OCI-LY1 (cell line): ENCODE data around the gene ZNF552.
"Not testable (repeated sequence)": the region's sequence is repeated elsewhere in the genome, so short reads cannot be mapped to it uniquely, and the experiment has no call there.

ENCODE experiments used
- H2AFZ ChIP-seq: fragments of 200-600 bp; sonication (generic), shearing (Covaris generic); 2 replicates; pipeline ENCODE4 v1.6.0; 2014; ENCODE audit warnings: antibody characterized with exemption, mild to moderate bottlenecking, low read length
- H3F3A ChIP-seq: fragments of 200-600 bp; sonication (generic), shearing (Covaris generic); 2 replicates; pipeline ENCODE4 v1.6.0; 2014; ENCODE audit warnings: mild to moderate bottlenecking, antibody characterized with exemption, low read length, moderate library complexity; ENCODE audit not compliant: insufficient read depth
- H3K27ac ChIP-seq: fragments of 200-600 bp; sonication (generic); 2 replicates; pipeline ENCODE4 v1.5.1; 2014; ENCODE audit warnings: low read length, mixed run types, mild to moderate bottlenecking, low read depth; ENCODE audit not compliant: poor library complexity, severe bottlenecking
- H3K27me3 ChIP-seq: fragments of 200-600 bp; sonication (generic); 2 replicates; pipeline ENCODE4 v1.6.0; 2014; ENCODE audit warnings: antibody characterized with exemption, mild to moderate bottlenecking, low read length, moderate library complexity; ENCODE audit not compliant: insufficient read depth
- H3K36me3 ChIP-seq: fragments of 200-600 bp; sonication (generic); 2 replicates; pipeline ENCODE4 v1.6.1; 2014; ENCODE audit warnings: mild to moderate bottlenecking, antibody characterized with exemption, low read length, moderate library complexity, mixed read lengths; ENCODE audit not compliant: insufficient read depth
- H3K4me1 ChIP-seq: fragments of 200-600 bp; sonication (generic); 2 replicates; pipeline ENCODE4 v1.5.1; 2014; ENCODE audit warnings: mild to moderate bottlenecking, low read length, moderate library complexity; ENCODE audit not compliant: insufficient read depth, severe bottlenecking
- H3K4me2 ChIP-seq: fragments of 200-600 bp; sonication (generic), shearing (Covaris generic); 2 replicates; pipeline ENCODE4 v1.6.1; 2014; ENCODE audit warnings: low read length
- H3K4me3 ChIP-seq: fragments of 200-600 bp; sonication (generic); 2 replicates; pipeline ENCODE4 v1.5.1; 2014; ENCODE audit warnings: low read length, low read depth, mild to moderate bottlenecking, mixed read lengths; ENCODE audit not compliant: poor library complexity, severe bottlenecking
- H3K79me2 ChIP-seq: fragments of 200-600 bp; shearing (Covaris generic); 2 replicates; pipeline ENCODE4 v1.6.1; 2016; ENCODE audit warnings: mixed run types, low read length, mixed read lengths; ENCODE audit not compliant: insufficient read depth
- H3K9ac ChIP-seq: fragments of 200-600 bp; sonication (generic), shearing (Covaris generic); 2 replicates; pipeline ENCODE4 v1.6.1; 2014; ENCODE audit warnings: mild to moderate bottlenecking, low read length, mixed read lengths
- H3K9me2 ChIP-seq: fragments of 200-600 bp; sonication (generic), shearing (Covaris generic); 2 replicates; pipeline ENCODE4 v1.6.1; 2014; ENCODE audit warnings: low read depth, mild to moderate bottlenecking, low read length, mixed read lengths
- H3K9me3 ChIP-seq: fragments of 200-600 bp; shearing (Covaris generic); 2 replicates; pipeline ENCODE4 v1.6.1; 2014; ENCODE audit warnings: low read length, mixed read lengths
- H4K20me1 ChIP-seq: fragments of 200-600 bp; sonication (generic), shearing (Covaris generic); 2 replicates; pipeline ENCODE4 v1.6.0; 2016; ENCODE audit warnings: mild to moderate bottlenecking, low read length; ENCODE audit not compliant: insufficient read depth
- CTCF ChIP-seq: fragments of 200-600 bp; sonication (generic), shearing (Covaris generic); IDR thresholded peaks from 2 replicates; pipeline ENCODE4 v1.5.1; 2017; ENCODE audit warnings: mild to moderate bottlenecking, antibody characterized with exemption, low read length, moderate library complexity, mixed read lengths
- EZH2 ChIP-seq: fragments of 200-600 bp; sonication (generic), shearing (Covaris generic); IDR thresholded peaks from 2 replicates; pipeline ENCODE4 v1.8.0; 2017; ENCODE audit warnings: borderline replicate concordance, mixed run types, mild to moderate bottlenecking, antibody characterized with exemption, low read length, moderate library complexity, mixed read lengths

The ZNF552 gene

GRCh38 chr19:57800696-57801095 is 14.0 kb downstream of the ZNF552 start:
- no peak overlapping the region for H3K9ac ChIP-seq

GRCh38 chr19:57796580-57796979 is 18.1 kb downstream of the ZNF552 start:
- not testable (repeated sequence) for H3K9ac ChIP-seq, H3K4me3 ChIP-seq, H3K27ac ChIP-seq, H3K79me2 ChIP-seq, H3K27me3 ChIP-seq, H3K9me2 ChIP-seq, H3F3A ChIP-seq, H4K20me1 ChIP-seq, H3K9me3 ChIP-seq, H2AFZ ChIP-seq, H3K4me1 ChIP-seq, H3K4me2 ChIP-seq
- H3K36me3 ChIP-seq = peaks cover 46% of the 10 kb centered on the region

More at GRCh38 chr19:57800696-57801095, 14.0 kb downstream of the ZNF552 start:
- Histone ChIP-seq H3K27me3 (no peaks in the 10 kb centered on the region), H3K9me2 (no peaks in the 10 kb centered on the region), H3K4me1 (peaks cover 8% of the 10 kb centered on the region), H3K36me3 (peaks cover 33% of the 10 kb centered on the region), H2AFZ (no peak overlapping the region), H4K20me1 (no peaks in the 10 kb centered on the region), H3K79me2 (0 out of 2 replicates have a peak, but pooled peaks cover 5% of the 10 kb centered on the region), H3F3A (no peaks in the 10 kb centered on the region), H3K9me3 (no peaks in the 10 kb centered on the region), H3K27ac (no peak overlapping the region), H3K4me3 (no peak overlapping the region), H3K4me2 (no peak overlapping the region)
- TF ChIP-seq EZH2 (no peak), CTCF (no peak)

GRCh38 chr19:57789288-57789687 is 25.4 kb downstream of the ZNF552 start:
- no peaks in the 10 kb centered on the region for H3F3A ChIP-seq
- no peaks in the 10 kb centered on the region for H3K9me2 ChIP-seq
- peaks cover 86% of the 10 kb centered on the region for H3K36me3 ChIP-seq
- H2AFZ ChIP-seq = no peak overlapping the region
- no peaks in the 10 kb centered on the region; the same call in 1 of the 2 replicates for H3K79me2 ChIP-seq
- no peaks in the 10 kb centered on the region for H3K27me3 ChIP-seq
- no peak for TF ChIP-seq EZH2
- TF ChIP-seq CTCF = no peak
- H3K9ac ChIP-seq = no peak overlapping the region
- no peaks in the 10 kb centered on the region for H3K9me3 ChIP-seq
- no peaks in the 10 kb centered on the region for H4K20me1 ChIP-seq
- H3K27ac ChIP-seq = no peak overlapping the region
- no peak overlapping the region for H3K4me3 ChIP-seq
- no peak overlapping the region for H3K4me2 ChIP-seq
- no peaks in the 10 kb centered on the region for H3K4me1 ChIP-seq

GRCh38 chr19:57788114-57788692 is 26.5 kb downstream of the ZNF552 start:
- Histone ChIP-seq H3K27me3 (no peaks in the 10 kb centered on the region), H3K79me2 (no peaks in the 10 kb centered on the region; the same call in 1 of the 2 replicates), H3K4me2 (no peak overlapping the region), H3F3A (no peaks in the 10 kb centered on the region), H3K9me3 (no peaks in the 10 kb centered on the region), H3K4me3 (no peak overlapping the region), H3K4me1 (no peaks in the 10 kb centered on the region), H4K20me1 (no peaks in the 10 kb centered on the region), H3K36me3 (peaks cover 82% of the 10 kb centered on the region), H2AFZ (no peak overlapping the region), H3K9ac (no peak overlapping the region), H3K9me2 (no peaks in the 10 kb centered on the region), H3K27ac (no peak overlapping the region)
- TF ChIP-seq CTCF (no peak), EZH2 (no peak)
